AG09319 (cell line): ENCODE measurements around the gene EDARADD.

Experiments
- DNase-seq: peaks from one replicate; pipeline ENCODE4 v3.0.0-alpha.2; 2010; ENCODE audit warnings: low read depth; ENCODE audit errors: extremely low read depth
- TF ChIP-seq, protein P1 (sequence below): IDR thresholded peaks from 2 replicates; pipeline ENCODE4 v1.5.1; 2011; ENCODE audit warnings: low read depth, mild to moderate bottlenecking, inconsistent platforms, low read length, moderate library complexity

Gene EDARADD

DNA sequence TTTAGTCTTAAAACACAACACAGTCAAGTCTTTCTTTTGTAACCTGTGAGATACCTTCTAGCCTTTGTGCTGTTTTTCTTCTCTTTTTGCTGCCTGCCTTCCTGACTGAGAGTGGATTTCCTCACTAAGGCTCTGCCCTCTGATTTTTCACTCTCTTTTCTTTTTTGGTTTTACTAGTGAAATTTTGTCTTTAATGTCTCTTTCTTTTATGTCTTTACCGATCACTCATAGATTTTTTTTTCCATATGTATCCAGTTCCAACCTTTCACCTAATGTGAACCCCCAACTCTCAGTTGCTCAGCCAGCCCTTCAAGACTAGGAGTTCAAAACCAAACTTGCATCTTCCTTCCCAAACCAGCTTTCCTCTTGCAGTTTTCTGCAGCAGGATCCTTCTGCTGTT, 136.2 kb downstream of the EDARADD start:
- no peak for DNase-seq
- TF ChIP-seq, protein P1, sequence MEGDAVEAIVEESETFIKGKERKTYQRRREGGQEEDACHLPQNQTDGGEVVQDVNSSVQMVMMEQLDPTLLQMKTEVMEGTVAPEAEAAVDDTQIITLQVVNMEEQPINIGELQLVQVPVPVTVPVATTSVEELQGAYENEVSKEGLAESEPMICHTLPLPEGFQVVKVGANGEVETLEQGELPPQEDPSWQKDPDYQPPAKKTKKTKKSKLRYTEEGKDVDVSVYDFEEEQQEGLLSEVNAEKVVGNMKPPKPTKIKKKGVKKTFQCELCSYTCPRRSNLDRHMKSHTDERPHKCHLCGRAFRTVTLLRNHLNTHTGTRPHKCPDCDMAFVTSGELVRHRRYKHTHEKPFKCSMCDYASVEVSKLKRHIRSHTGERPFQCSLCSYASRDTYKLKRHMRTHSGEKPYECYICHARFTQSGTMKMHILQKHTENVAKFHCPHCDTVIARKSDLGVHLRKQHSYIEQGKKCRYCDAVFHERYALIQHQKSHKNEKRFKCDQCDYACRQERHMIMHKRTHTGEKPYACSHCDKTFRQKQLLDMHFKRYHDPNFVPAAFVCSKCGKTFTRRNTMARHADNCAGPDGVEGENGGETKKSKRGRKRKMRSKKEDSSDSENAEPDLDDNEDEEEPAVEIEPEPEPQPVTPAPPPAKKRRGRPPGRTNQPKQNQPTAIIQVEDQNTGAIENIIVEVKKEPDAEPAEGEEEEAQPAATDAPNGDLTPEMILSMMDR: no peak

DNA sequence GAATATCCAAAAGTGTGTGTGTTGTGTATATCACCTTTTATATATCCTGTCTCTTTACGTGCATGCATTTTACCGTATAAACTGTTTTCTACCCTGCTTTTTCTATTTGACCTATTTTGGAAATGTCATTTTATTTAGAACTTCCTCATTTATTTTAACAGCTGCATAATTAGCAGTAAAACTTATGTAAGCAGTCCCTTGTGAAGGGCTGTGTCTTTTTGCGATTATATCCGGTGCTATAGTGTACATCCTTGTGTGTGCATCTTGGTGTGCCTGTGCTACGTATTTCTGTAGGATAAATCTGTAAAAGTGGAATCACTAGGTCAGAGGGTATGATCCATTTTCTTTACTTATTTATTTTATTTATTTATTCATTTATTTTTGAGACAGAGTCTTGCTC, 136.9 kb downstream of the EDARADD start:
- no peak for DNase-seq
- TF ChIP-seq, protein P1: no peak

DNA sequence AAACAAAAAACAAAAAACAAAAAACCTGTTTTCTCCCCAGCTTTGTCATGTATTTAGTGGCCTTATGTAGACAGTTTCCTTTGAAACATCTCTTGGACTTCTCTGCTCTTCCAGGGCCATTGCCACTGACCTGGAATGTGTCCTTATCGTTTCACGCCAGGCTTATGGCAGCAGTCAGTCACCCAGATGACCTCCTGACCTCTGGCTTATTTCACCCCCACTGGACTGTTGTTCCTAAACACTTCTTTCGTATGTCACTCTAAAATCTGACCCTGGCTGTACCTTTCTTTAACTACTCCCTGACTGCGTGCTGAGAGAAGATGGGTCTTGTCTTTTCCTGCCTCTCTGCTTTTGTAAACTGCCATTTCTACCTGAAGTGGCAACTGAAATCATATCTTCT, 138.8 kb downstream of the EDARADD start:
- no peak for DNase-seq
- TF ChIP-seq, protein P1: no peak

DNA sequence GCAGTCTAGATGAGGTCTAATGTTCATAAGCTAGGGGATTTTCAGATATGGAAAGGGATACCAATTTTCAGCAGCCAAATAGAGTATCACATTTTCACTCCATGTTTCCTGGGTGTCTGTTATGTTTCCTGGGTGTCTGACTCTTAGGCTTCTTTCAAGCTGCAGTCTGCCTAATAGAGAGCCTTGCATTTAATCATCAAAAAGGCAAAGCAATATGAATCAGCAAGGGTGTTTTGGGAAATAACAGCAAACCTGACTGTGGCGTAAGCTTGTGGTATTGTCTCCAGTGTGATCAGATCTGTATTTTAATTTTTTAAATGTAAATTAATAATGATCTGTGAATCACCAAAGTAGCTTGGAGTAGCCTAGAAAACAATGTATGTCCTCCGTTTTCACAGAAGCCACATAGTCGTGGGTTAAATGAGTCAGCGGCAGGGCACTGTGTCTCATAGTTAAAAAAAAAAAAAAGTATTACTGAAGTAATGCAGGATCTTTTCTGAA, 140.1 kb downstream of the EDARADD start:
- TF ChIP-seq, protein P1: no peak
- no peak for DNase-seq
